GM23338 (cell line): ENCODE results near the gene CHAT. TPM values are rescaled to one million over a fixed set of nuclear protein-coding genes. Genes with fewer than 3 reads are reported as not detected.

ENCODE experiments used
- ATAC-seq: fragments of 200-7000 bp; cut with Tn5 transposase; 3 replicates; pipeline ENCODE4 v1.9.1; 2020
- DNase-seq: peaks from one replicate; pipeline ENCODE4 v3.0.0-alpha.2; 2015; ENCODE audit warnings: low spot score
- H2AFZ ChIP-seq: fragments of 200-600 bp; sonication (generic); 2 replicates; pipeline ENCODE4 v1.8.0; 2016; ENCODE audit warnings: antibody characterized with exemption, mild to moderate bottlenecking, moderate library complexity
- H3F3A ChIP-seq: fragments of 200-600 bp; sonication (generic); replicated peaks from 2 replicates; pipeline ENCODE4 v1.8.0; 2017; ENCODE audit warnings: antibody characterized with exemption, mixed run types, low read depth
- H3K27ac ChIP-seq: fragments of 200-600 bp; sonication (generic); 2 replicates; pipeline ENCODE4 v1.6.1; 2016; ENCODE audit warnings: low read depth
- H3K27me3 ChIP-seq: fragments of 200-600 bp; sonication (generic); 2 replicates; pipeline ENCODE4 v1.8.0; 2016; ENCODE audit warnings: mild to moderate bottlenecking, mixed run types, moderate library complexity; ENCODE audit not compliant: insufficient read depth
- H3K36me3 ChIP-seq: fragments of 200-600 bp; sonication (generic); 2 replicates; pipeline ENCODE4 v1.8.0; 2016; ENCODE audit warnings: mild to moderate bottlenecking; ENCODE audit not compliant: insufficient read depth
- H3K4me1 ChIP-seq: fragments of 200-600 bp; sonication (generic); 2 replicates; pipeline ENCODE4 v1.8.0; 2016; ENCODE audit warnings: mild to moderate bottlenecking, moderate library complexity; ENCODE audit not compliant: insufficient read depth
- H3K4me2 ChIP-seq: fragments of 200-600 bp; sonication (generic); 2 replicates; pipeline ENCODE4 v1.7.1; 2017; ENCODE audit warnings: mixed run types
- H3K4me3 ChIP-seq: fragments of 200-600 bp; sonication (generic); 2 replicates; pipeline ENCODE4 v1.6.1; 2016; ENCODE audit warnings: mixed run types
- H3K79me2 ChIP-seq: fragments of 200-600 bp; sonication (generic); replicated peaks from 2 replicates; pipeline ENCODE4 v1.8.0; 2017; ENCODE audit warnings: mild to moderate bottlenecking; ENCODE audit not compliant: insufficient read depth
- H3K9me2 ChIP-seq: fragments of 200-600 bp; sonication (generic); 2 replicates; pipeline ENCODE4 v1.8.0; 2017; ENCODE audit not compliant: insufficient read depth
- H4K20me1 ChIP-seq: fragments of 200-600 bp; sonication (generic); replicated peaks from 2 replicates; pipeline ENCODE4 v1.8.0; 2017; ENCODE audit warnings: mild to moderate bottlenecking; ENCODE audit not compliant: insufficient read depth
- H3K27ac Mint-ChIP-seq: 2 replicates; pipeline ENCODE4 v1.8.0; 2020; ENCODE audit warnings: inconsistent platforms, mild to moderate bottlenecking, moderate library complexity, mixed read lengths
- H3K27me3 Mint-ChIP-seq: 3 replicates; pipeline ENCODE4 v1.8.0; 2022; ENCODE audit warnings: low read depth, mild to moderate bottlenecking, moderate library complexity, mixed read lengths, inconsistent platforms; ENCODE audit not compliant: insufficient read depth, poor library complexity
- H3K36me3 Mint-ChIP-seq: 3 replicates; pipeline ENCODE4 v1.8.0; 2021; ENCODE audit warnings: low read depth, mild to moderate bottlenecking, inconsistent platforms, moderate library complexity, mixed read lengths
- H3K4me1 Mint-ChIP-seq: 3 replicates; pipeline ENCODE4 v1.8.0; 2020; ENCODE audit warnings: mild to moderate bottlenecking, inconsistent platforms, mixed read lengths
- H3K4me3 Mint-ChIP-seq: 3 replicates; pipeline ENCODE4 v1.8.0; 2021; ENCODE audit warnings: moderate library complexity, mild to moderate bottlenecking, inconsistent platforms, mixed read lengths
- H3K9me3 Mint-ChIP-seq: 3 replicates; pipeline ENCODE4 v1.8.0; 2020; ENCODE audit warnings: moderate library complexity, mild to moderate bottlenecking, inconsistent platforms, mixed read lengths
- EZH2phosphoT487 ChIP-seq: fragments of 200-600 bp; sonication (generic); IDR thresholded peaks from one replicate; pipeline ENCODE4 v1.8.1; 2018; ENCODE audit warnings: antibody characterized with exemption; ENCODE audit not compliant: unreplicated experiment
- JUNB ChIP-seq: IDR thresholded peaks from one replicate; pipeline ENCODE4 v1.6.1; 2016; ENCODE audit warnings: antibody characterized with exemption; ENCODE audit not compliant: unreplicated experiment
- NANOG ChIP-seq: IDR thresholded peaks from 2 replicates; pipeline ENCODE4 v1.6.1; 2016; ENCODE audit warnings: antibody characterized with exemption, borderline replicate concordance
- ZNF331 ChIP-seq: fragments of 250-450 bp; sonication (Bioruptor Pico); IDR thresholded peaks from 2 replicates; pipeline ENCODE4 v1.5.0; 2020; ENCODE audit warnings: low read depth, mild to moderate bottlenecking, moderate library complexity
- ZNF462 ChIP-seq: fragments of 250-450 bp; sonication (Bioruptor Pico); IDR thresholded peaks from 2 replicates; pipeline ENCODE4 v1.5.0; 2020; ENCODE audit warnings: mild to moderate bottlenecking, moderate library complexity
- polyA plus RNA-seq: library from polyadenylated mRNA; unstranded; fragments of >200 nt; fragmentation: Nextera tagmentation; extraction: Ambion mirVana; gene quantifications from 2 replicates; pipeline ENCODE4 v1.2.1, GENCODE V29; 2016
- total RNA-seq: library from RNA; depleted of rRNA; stranded (reverse); fragments of >200 nt; shearing (Covaris generic); gene quantifications from 2 replicates; pipeline ENCODE4 v1.2.3, GENCODE V29; 2014

The CHAT gene
- total and polyA plus RNA-seq, 2 experiments from 2014 or later = not detected

- ATAC-seq = no peak
- H3K4me3 Mint-ChIP-seq = no peak overlapping the region
Measured at GRCh38 chr10:49568235-49568634, 45.6 kb upstream of the CHAT start.

More at GRCh38 chr10:49568235-49568634, 45.6 kb upstream of the CHAT start:
- Histone ChIP-seq H3K4me2 (no peak overlapping the region), H3K9me2 (0 out of 2 replicates have a peak, but pooled peaks cover 7% of the 10 kb centered on the region), H3F3A (no peaks in the 10 kb centered on the region), H4K20me1 (no peaks in the 10 kb centered on the region), H3K27me3 (no peaks in the 10 kb centered on the region), H3K36me3 (no peaks in the 10 kb centered on the region), H2AFZ (no peak overlapping the region), H3K27ac (no peak overlapping the region), H3K79me2 (no peaks in the 10 kb centered on the region), H3K4me3 (no peak overlapping the region), H3K4me1 (no peaks in the 10 kb centered on the region)
- Mint-ChIP-seq H3K36me3 (no peaks in the 10 kb centered on the region), H3K27ac (no peak overlapping the region), H3K9me3 (peaks cover 14% of the 10 kb centered on the region), H3K27me3 (no peaks in the 10 kb centered on the region), H3K4me1 (no peaks in the 10 kb centered on the region)
- TF ChIP-seq ZNF462 (CRISPR knock-in tag) = no peak
- TF ChIP-seq ZNF331 (CRISPR knock-in tag) = no peak
- TF ChIP-seq JUNB = no peak
- TF ChIP-seq NANOG = no peak
- TF ChIP-seq EZH2phosphoT487 = no peak
- DNase-seq = no peak
